Rectal smooth muscle tissue (tissue), 1 donor: ENCODE measurements around the gene C1orf167.

Source experiments
- H3K27ac ChIP-seq: one replicate; pipeline ENCODE4 v1.7.0; 2013; ENCODE audit warnings: low read depth, low read length, inconsistent platforms
- H3K27me3 ChIP-seq: one replicate; pipeline ENCODE4 v1.7.0; 2013; ENCODE audit warnings: low read length; ENCODE audit not compliant: control insufficient read depth, insufficient read depth
- H3K36me3 ChIP-seq: one replicate; pipeline ENCODE4 v1.7.0; 2013; ENCODE audit warnings: low read length; ENCODE audit not compliant: control insufficient read depth, insufficient read depth
- H3K4me1 ChIP-seq: one replicate; pipeline ENCODE4 v1.7.0; 2013; ENCODE audit warnings: low read length; ENCODE audit not compliant: control insufficient read depth, insufficient read depth
- H3K4me3 ChIP-seq: one replicate; pipeline ENCODE4 v1.7.0; 2013; ENCODE audit warnings: low read length
- H3K9ac ChIP-seq: one replicate; pipeline ENCODE4 v1.7.0; 2013; ENCODE audit warnings: low read length

C1orf167 gene

DNA sequence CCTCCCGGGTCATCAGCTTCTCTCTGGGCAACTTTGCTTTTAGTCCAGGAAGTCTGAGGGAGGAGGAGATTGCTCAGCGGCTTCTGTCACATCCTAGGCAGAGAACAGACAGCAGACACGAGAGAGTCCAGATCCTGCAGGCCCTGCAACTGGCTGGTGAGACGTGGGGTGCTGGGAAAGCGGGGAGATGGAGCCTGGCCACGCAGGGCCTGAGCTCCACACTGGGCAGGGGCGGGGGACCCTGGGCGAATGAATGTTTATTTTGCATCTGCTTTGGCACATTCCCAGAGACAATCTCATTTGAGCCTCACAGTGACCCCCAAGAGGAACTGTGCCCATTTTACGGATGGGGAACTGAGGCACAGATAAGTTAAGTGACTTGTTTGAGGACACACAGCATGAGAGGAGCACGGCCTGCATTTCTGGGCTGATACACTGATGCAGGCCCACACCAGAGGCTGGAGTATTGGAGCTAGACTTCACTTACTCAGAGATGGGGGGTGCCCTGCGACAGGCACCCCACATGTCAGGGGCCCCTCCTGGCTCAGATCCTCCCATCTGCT is 9.6 kb downstream of the C1orf167 start:
- Histone ChIP-seq H3K4me3 (no peak overlapping the region), H3K9ac (no peak overlapping the region), H3K36me3 (no peaks in the 10 kb centered on the region), H3K4me1 (no peaks in the 10 kb centered on the region), H3K27me3 (no peaks in the 10 kb centered on the region), H3K27ac (no peak overlapping the region)

DNA sequence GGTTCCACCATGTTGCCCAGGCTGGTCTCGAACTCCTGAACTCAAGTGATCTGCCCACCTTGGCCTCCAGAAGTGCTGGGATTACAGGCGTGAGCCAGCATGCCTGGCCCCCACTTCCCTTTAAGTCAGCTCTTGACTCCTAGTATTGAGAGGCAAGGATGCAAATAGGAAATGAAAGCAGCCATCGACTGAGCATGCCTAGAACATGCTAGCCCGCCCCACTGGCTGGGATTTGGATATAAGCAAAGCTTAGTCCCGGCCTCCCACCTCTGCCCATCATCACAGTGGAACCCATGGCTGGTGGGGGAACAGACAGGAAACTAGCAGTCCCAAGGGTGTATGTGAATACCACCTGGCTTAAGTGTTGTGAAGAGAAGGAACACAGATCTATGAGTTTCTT is 10.5 kb downstream of the C1orf167 start:
- no peak overlapping the region for H3K27ac ChIP-seq
- no peaks in the 10 kb centered on the region for H3K4me1 ChIP-seq
- H3K36me3 ChIP-seq = no peaks in the 10 kb centered on the region
- no peak overlapping the region for H3K9ac ChIP-seq
- no peak overlapping the region for H3K4me3 ChIP-seq
- H3K27me3 ChIP-seq = no peaks in the 10 kb centered on the region

DNA sequence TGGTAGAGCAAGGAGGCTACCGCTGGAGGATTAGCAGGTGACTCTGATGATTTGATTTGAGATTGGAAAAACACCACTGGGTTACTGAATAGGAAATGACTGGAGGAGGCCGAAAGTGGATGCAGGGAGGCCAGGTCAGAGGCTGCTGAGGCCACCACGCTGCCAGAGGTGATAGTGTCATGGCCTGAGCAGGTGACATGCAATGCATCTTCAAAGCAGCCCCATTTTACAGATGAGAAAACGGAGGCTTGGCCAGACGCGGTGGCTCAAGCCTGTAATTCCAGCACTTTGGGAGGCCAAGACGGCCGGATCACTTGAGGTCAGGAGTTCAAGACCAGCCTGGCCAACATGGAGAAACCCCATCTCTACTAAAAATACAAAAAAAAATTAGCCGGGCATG is 12.8 kb downstream of the C1orf167 start:
- Histone ChIP-seq H3K27ac (no peak overlapping the region), H3K4me1 (no peaks in the 10 kb centered on the region), H3K4me3 (no peak overlapping the region), H3K36me3 (no peaks in the 10 kb centered on the region), H3K9ac (no peak overlapping the region), H3K27me3 (no peaks in the 10 kb centered on the region)

DNA sequence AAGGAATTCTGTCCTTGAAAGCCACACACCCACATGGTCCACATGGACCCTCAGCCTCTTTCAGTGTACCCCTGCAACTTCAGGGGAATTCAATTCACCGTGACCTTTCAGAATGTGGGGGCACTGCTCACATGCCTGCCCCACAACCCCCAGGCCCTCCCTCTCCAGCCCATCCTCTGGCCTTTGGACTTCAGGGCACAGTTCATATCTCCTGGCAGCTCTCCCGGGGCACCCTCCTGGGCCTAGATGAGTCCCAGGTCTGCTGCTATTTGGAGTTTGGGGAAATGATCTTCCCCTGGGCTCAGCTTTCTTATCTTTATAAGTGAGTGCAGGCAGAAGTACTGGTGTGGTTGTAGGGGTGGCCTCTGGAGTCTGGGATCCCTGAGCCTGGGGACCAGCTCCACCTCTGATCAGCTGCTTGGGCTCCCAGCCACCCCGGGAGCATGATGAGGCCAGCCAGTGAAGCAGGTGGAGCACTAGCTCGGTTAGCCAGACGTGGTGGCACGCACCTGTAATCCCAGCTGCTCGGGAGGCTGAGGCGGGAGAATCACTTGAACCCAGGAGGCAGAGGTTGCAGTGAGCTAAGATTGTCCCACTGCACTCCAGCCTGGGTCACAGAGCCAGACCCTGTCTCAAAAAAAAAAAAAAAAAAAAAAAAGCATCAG is 15.8 kb downstream of the C1orf167 start:
- Histone ChIP-seq H3K27ac (no peak overlapping the region), H3K4me3 (no peak overlapping the region), H3K27me3 (no peaks in the 10 kb centered on the region), H3K36me3 (no peaks in the 10 kb centered on the region), H3K4me1 (no peaks in the 10 kb centered on the region), H3K9ac (no peak overlapping the region)

DNA sequence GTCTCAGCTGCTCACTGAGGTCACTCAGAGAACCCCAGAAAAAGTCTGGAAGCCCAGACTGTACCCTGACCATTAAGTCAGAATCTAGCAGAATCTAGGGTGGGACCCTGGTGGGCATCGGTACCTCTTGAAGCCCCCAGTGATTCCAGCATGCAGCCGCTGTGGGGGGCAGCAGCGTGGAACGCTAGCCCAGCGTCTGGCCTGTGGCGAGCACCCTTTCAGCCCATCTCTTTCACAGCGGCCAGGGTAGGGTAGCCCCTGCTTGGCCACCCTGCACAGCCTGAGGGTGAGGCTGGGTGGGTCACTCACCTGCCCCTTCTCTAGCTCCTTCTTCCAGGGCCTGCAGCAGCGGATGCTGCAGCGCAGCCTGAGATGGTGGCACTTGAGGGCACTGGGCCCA is 16.3 kb downstream of the C1orf167 start:
- Histone ChIP-seq H3K9ac (no peak overlapping the region), H3K4me3 (no peak overlapping the region), H3K36me3 (no peaks in the 10 kb centered on the region), H3K27me3 (no peaks in the 10 kb centered on the region), H3K4me1 (no peaks in the 10 kb centered on the region), H3K27ac (no peak overlapping the region)

DNA sequence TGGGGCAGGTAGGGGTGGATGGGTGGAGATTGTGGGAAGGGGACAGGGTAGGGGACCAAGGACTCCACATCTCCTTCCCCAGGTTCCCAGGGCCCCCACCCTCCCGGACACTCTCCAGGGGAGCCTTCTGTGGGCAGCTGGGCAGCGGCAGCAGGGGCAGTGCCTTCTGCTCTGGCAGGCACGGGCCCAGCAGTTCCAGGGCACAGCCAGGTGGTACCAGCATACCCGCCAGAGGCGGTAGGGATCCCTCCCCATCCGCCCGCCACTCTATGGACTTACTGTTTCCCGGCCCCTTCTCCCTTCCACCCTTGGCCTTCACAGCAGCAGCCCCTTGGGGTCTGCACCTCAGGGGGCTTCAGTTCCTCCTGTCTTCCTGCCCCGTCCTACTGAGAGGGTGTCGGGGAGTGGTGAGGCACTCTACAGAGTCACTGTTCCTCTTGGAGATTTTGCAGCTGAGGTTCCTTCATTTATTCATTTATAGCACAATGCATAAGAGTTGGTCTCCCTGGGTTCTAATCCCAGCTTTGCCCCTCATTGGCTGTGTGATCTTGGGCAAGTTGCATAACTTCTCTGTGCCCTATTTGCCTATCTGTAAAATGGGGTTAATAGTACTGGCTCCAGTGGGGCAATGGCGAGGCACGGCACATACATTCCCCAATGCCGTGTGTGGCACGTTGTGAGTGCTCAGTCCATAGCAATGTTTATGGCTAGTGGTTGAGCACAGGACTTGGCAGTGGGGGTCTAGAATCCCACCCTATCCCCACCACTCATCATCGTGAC is 17.0 kb downstream of the C1orf167 start:
- Histone ChIP-seq H3K36me3 (no peaks in the 10 kb centered on the region), H3K4me1 (no peaks in the 10 kb centered on the region), H3K27ac (no peak overlapping the region), H3K4me3 (no peak overlapping the region), H3K27me3 (no peaks in the 10 kb centered on the region), H3K9ac (no peak overlapping the region)

DNA sequence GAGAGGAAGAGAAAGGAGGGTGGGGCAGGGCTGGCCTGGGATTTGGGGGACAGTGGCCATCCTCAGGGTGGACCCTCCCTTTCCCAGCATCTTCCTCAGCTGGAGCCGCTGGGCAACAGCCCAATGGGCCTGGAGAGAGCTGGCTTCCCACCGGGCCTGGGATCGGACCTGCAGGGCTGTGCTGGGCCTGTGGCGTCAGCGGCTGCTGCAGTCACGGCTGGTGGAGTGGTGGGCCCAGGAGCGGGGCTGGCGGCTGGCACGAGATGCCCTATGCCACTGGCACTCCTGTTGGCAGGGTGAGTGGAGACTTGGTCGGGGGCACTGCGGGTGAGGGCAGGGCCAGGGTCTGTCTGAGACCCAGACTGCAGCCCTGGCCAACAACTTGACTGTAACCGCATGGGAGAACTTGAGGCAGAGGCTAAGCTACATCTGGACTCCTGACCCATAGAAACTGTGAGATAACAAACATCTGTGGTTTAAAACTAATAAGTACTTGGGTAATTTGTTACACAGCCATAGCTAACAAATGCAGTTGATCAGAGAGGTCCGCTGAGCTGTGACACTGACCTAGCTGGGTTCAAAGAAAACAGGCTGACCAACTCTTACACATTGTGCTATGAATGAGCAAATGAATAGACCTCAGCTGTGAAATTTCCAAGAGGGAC is 17.9 kb downstream of the C1orf167 start:
- no peaks in the 10 kb centered on the region for H3K36me3 ChIP-seq
- H3K4me1 ChIP-seq = no peaks in the 10 kb centered on the region
- no peaks in the 10 kb centered on the region for H3K27me3 ChIP-seq
- H3K9ac ChIP-seq = no peak overlapping the region
- H3K4me3 ChIP-seq = no peak overlapping the region
- H3K27ac ChIP-seq = no peak overlapping the region

DNA sequence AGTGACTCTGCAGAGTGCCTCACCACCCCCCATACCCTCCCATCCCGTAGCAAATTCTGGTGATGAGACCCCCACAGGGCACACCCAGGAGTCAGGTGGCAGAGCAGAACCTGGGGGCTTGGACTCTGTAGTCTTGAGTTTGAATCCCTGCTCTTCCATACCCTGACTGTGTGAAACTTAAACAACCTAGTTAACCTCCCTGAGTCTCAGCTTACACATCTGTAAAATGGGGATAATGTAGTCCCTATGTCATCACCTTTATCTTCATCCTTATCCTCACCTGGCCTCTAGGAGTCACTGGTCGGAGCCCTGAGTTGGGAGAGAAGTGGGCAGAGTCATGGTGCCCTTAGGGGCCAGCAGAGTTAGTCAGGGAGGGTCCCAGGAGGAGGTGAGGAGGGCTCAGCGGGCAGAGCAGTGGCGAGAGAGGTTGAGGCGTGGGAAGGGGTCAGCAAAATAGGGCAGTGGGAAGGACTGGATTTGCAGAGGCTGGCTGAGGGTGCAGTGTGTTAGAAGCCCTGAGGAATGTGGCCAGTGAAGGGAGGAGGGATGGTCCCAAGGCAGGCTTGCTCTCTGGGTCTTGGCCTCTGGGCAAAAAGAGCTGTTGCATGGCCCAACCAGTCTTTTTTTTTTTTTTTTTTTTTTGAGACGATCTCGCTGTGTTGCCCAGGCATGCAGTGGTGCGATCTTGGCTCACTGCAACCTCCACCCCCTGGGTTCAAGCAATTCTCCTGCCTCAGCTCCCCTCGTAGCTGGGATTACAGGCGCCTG is 18.6 kb downstream of the C1orf167 start:
- no peaks in the 10 kb centered on the region for H3K27me3 ChIP-seq
- H3K27ac ChIP-seq = no peak overlapping the region
- no peak overlapping the region for H3K4me3 ChIP-seq
- no peaks in the 10 kb centered on the region for H3K4me1 ChIP-seq
- no peaks in the 10 kb centered on the region for H3K36me3 ChIP-seq
- H3K9ac ChIP-seq = no peak overlapping the region

DNA sequence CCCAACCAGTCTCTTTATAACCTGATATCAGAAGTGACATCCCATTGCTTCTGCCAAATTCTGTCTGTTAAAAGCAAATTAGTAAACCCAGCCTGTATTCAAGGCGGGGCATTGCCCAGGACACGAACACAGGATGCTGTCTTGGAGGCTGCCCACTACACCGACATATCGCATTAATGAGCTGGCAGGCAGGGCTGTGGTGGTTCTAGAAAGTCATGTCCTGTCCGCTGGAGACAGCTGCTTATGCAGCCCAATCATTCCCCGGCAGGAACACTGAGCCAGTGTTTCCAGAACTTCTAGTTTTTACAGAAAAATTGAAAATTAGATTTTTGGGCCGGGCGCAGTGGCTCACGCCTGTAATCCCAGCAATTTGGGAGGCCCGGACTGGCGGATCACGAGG is 19.3 kb downstream of the C1orf167 start:
- Histone ChIP-seq H3K4me3 (no peak overlapping the region), H3K36me3 (no peaks in the 10 kb centered on the region), H3K27me3 (no peaks in the 10 kb centered on the region), H3K27ac (no peak overlapping the region), H3K9ac (no peak overlapping the region), H3K4me1 (no peaks in the 10 kb centered on the region)

DNA sequence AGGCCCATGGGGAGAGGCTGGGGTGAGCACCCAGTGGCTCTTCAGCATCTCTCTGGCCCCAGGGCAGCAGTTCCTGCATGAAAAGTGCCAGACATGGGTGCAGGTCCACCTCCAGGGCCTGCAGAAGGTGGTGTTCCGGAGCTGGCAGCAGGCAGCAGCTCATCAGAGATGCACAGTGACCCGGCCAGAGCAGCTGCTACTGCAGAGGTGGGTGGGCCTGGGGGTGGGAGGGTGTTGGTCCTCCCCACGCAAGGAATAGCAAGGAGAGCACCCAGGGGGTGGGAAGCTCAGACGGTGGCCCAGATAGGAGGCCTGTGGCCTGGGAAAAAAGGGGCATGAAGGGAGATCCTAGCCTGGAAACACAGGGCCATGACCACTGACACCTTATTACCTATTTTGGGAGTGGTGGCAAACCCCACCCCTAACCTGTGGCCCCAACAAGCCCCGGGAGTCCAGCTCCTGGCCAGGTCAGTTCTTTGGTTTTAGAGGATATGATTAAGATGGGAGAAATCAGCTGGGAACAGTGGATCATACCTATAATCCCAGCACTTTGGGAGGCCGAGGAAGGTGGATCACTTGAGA is 20.2 kb downstream of the C1orf167 start:
- H3K27ac ChIP-seq = no peak overlapping the region
- no peaks in the 10 kb centered on the region for H3K27me3 ChIP-seq
- H3K9ac ChIP-seq = no peak overlapping the region
- H3K4me1 ChIP-seq = peaks cover 4% of the 10 kb centered on the region
- no peak overlapping the region for H3K4me3 ChIP-seq
- H3K36me3 ChIP-seq = no peaks in the 10 kb centered on the region

DNA sequence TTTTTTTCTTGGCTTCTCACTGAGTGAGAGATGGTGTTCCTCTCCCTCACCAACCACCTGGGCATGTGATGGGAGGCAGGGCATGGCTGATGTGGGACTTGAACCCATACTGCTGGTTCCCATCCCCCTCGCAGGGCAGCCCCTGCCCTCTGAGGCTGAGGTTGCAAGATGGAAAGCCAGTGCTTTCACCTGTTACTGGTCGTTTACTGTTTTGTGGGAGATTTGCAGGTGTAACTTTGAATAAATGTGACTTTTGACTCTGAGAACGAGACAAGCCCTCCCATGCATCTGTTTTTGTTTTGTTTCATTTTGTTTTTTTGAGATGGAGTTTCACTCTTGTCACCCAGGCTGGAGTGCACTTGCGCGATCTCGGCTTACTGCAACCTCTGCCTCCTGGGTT is 21.6 kb downstream of the C1orf167 start:
- Histone ChIP-seq H3K27ac (no peak overlapping the region), H3K4me3 (no peak overlapping the region), H3K9ac (no peak overlapping the region), H3K4me1 (peaks cover 12% of the 10 kb centered on the region), H3K36me3 (no peaks in the 10 kb centered on the region), H3K27me3 (no peaks in the 10 kb centered on the region)
